Measurements from ENCODE around the gene CD69.

The CD69 gene

GRCh38 chr12:9760699-9761418 is at the start of gene CD69:
CD69 (minus strand) TSS chr12:9760901; CDS start chr12:9760820, 81 bp downstream.
- no peak for DNase-seq

GRCh38 chr12:9809866-9810265 is 49.2 kb upstream of the CD69 start:
- DNase-seq = no peak

- no peak for DNase-seq
Observed at GRCh38 chr12:9809338-9809737, 48.6 kb upstream of the CD69 start.

GRCh38 chr12:9808504-9808903 is 47.8 kb upstream of the CD69 start:
- no peak for DNase-seq

- no peak for DNase-seq
Observed at GRCh38 chr12:9806714-9807113, 46.0 kb upstream of the CD69 start.

- DNase-seq = no peak
Observed at GRCh38 chr12:9805883-9806282, 45.2 kb upstream of the CD69 start.

GRCh38 chr12:9799961-9800360 is 39.3 kb upstream of the CD69 start:
- no peak for DNase-seq

- peak in 1 of 2 donors; percentile 5 for DNase-seq
Observed at GRCh38 chr12:9797722-9798619, 37.3 kb upstream of the CD69 start.

GRCh38 chr12:9796971-9797370 is 36.3 kb upstream of the CD69 start:
- no peak for DNase-seq

GRCh38 chr12:9796346-9796745 is 35.6 kb upstream of the CD69 start:
- no peak for DNase-seq

- no peak for DNase-seq
Observed at GRCh38 chr12:9795945-9796344, 35.2 kb upstream of the CD69 start.

GRCh38 chr12:9794484-9795093 is 33.9 kb upstream of the CD69 start:
- DNase-seq = no peak

- no peak for DNase-seq
Observed at GRCh38 chr12:9793779-9794395, 33.2 kb upstream of the CD69 start.

- no peak for DNase-seq
Observed at GRCh38 chr12:9792961-9793617, 32.4 kb upstream of the CD69 start.

- DNase-seq = no peak
Observed at GRCh38 chr12:9792185-9792900, 31.6 kb upstream of the CD69 start.

GRCh38 chr12:9786726-9787717 is 26.3 kb upstream of the CD69 start:
- DNase-seq = no peak

- no peak for DNase-seq
Observed at GRCh38 chr12:9784816-9785215, 24.1 kb upstream of the CD69 start.

- no peak for DNase-seq
Observed at GRCh38 chr12:9784326-9784725, 23.6 kb upstream of the CD69 start.

GRCh38 chr12:9782547-9783382 is 22.1 kb upstream of the CD69 start:
- DNase-seq = no peak

GRCh38 chr12:9781360-9781759 is 20.7 kb upstream of the CD69 start:
- DNase-seq = no peak

Data from hippocampal formation (tissue), 2 donors.